ENCODE results near the gene C20orf202.

C20orf202 gene

DNA sequence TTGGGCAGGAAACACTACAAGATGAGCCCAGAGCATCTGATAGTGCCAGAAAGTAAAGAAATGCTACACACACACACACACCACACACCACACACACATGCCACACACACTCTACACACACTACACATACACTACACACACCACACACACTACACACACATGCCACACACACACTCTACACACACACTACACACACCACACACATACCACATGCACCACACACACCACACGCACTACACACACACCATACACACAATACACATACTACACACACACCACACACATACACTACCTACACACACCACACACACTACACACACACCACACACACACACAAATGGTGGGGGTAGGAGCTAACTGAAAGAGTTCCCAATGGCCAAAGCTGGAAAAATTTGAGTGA, 14.9 kb upstream of the C20orf202 start:
- no peak for TF ChIP-seq GATA1 (IDR thresholded peaks at IDR 0.05; ENCODE audit: low read depth, low read length)
- no peak for TF ChIP-seq POLR2A (IDR thresholded peaks at IDR 0.05; ENCODE audit: low read length)
- DNase-seq: no peak

DNA sequence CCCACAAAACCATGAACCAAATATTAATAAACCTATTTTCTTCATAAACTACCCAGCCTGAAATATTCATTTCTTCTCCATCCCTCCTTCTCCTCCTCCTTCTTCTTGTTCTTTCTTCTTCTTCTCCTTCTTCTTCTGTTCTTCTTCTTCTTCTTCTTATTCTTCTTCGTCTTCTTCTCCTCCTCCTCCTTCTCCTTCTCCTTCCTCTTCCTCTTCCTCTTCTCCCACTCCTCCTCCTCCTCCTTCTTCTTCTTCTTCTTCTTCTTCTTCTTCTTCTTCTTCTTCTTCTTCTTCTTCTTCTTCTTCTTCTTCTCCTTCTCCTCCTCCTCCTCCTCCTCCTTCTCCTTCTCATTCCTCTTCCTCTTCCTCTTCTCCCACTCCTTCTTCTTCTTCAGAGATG, 13.4 kb upstream of the C20orf202 start:
- no peak for TF ChIP-seq POLR2A (IDR thresholded peaks at IDR 0.05; ENCODE audit: low read length)
- TF ChIP-seq GATA1 (IDR thresholded peaks at IDR 0.05; ENCODE audit: low read depth, low read length): no peak
- no peak for DNase-seq

GRCh38 chr20:1190847-1191246, 12.4 kb upstream of the C20orf202 start:
- TF ChIP-seq GATA1 (IDR thresholded peaks at IDR 0.05; ENCODE audit: low read depth, low read length) (no peak), POLR2A (IDR thresholded peaks at IDR 0.05; ENCODE audit: low read length) (no peak)
- DNase-seq: peak; percentile 45 to 77

- no peak for TF ChIP-seq GATA1 (IDR thresholded peaks at IDR 0.05; ENCODE audit: low read depth, low read length)
- TF ChIP-seq POLR2A (IDR thresholded peaks at IDR 0.05; ENCODE audit: low read length): no peak
- no peak for DNase-seq
Measured at GRCh38 chr20:1191299-1191698, 12.0 kb upstream of the C20orf202 start.

DNA sequence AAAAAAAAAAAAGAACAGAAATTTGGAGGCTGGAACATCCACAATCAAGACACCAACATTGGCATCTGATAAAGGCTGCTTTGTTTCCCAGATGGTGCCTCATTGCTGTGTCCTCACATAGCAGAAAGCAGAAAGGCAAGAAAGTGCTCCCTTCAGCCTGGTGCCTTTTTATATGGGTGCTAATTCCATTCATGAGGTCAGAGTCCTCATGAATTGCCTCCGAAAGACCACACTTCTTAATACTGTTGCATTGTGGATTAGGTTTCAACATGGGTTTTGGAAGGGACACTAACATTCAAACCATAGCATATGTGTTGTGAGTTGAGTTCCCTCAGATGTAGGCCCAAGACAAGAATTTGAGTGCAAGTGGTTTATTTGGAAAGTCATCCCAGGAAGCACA, 8.0 kb upstream of the C20orf202 start:
- no peak for DNase-seq
- TF ChIP-seq GATA1 (IDR thresholded peaks at IDR 0.05; ENCODE audit: low read depth, low read length) (no peak), POLR2A (IDR thresholded peaks at IDR 0.05; ENCODE audit: low read length) (no peak)

DNA sequence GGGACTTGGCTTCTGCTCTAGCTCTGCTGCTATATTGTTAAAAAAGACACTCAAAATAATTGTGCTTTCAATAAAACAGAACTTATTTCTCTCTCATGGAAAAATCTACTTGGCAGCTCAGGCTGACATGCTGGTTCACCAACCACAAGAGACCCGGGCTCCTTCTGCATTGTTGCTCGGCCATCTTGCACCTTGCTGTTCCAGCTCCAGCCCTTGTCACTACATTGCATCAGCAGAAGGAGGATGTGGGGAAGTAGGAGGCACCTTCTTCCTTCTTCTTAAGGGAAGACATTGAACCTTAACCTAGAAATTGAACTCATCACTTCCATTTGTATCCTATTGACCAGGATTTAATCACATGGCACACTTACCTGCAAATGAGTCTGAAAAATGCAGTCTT, 6.6 kb upstream of the C20orf202 start:
- TF ChIP-seq GATA1 (IDR thresholded peaks at IDR 0.05; ENCODE audit: low read depth, low read length): no peak
- TF ChIP-seq POLR2A (IDR thresholded peaks at IDR 0.05; ENCODE audit: low read length): no peak
- no peak for DNase-seq

- TF ChIP-seq POLR2A (IDR thresholded peaks at IDR 0.05; ENCODE audit: low read length): no peak
- no peak for TF ChIP-seq GATA1 (IDR thresholded peaks at IDR 0.05; ENCODE audit: low read depth, low read length)
- no peak for DNase-seq
Measured at GRCh38 chr20:1197801-1198200, 5.5 kb upstream of the C20orf202 start.

GRCh38 chr20:1198751-1199150, 4.5 kb upstream of the C20orf202 start:
- no peak for DNase-seq
- TF ChIP-seq GATA1 (IDR thresholded peaks at IDR 0.05; ENCODE audit: low read depth, low read length) (no peak), POLR2A (IDR thresholded peaks at IDR 0.05; ENCODE audit: low read length) (no peak)

DNA sequence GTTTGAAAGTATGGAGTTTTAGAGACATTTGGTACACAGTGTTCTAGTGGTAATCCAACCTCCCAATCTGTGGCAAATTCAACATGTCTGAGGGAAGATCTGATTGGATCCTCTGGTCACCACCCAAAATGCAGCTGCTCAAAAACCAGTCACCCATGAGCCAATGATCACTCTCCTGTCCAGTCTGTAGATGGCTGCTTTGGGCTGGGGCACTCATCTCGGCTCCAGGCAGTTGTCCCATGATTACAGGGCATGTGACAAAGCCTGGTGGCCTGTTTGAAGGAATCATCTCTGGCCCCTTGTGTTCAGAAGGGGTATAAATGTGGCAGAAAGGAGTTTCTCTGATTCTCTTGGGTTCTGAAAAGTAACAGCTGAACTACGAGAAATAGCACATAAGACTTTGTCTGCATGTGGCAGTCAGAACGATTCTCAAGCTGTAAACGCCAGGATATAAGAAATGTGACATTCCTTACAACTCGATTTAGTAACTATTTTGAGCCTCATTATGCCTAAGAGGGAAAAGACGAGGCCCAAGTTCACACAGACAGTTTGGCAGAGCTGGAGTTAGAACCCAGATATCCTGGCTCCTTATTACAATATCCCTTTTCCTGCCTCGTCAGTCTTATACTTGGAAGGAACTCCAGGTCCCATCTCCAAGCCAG, 3.9 kb upstream of the C20orf202 start:
- DNase-seq: no peak
- no peak for TF ChIP-seq POLR2A (IDR thresholded peaks at IDR 0.05; ENCODE audit: low read length)
- no peak for TF ChIP-seq GATA1 (IDR thresholded peaks at IDR 0.05; ENCODE audit: low read depth, low read length)

DNA sequence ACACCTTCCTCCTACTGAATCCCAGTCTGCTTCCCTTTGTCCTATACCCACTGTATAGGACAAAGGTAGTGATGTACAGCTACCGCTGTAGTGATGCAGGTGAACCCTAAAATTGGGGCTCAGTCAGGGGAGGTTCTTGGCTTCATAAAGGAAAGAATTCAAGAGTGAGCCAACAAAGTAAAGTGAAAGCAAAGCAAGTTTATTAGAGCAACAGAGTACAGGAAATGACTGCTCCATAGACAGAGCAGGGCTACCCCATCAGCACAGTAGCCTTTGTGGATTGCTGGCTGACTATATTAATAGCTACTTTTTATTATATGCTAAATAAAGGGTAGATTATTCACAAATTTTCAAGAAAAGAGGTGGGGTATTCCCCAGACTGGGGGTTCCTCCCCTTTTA, 3.3 kb upstream of the C20orf202 start:
- no peak for DNase-seq
- TF ChIP-seq GATA1 (IDR thresholded peaks at IDR 0.05; ENCODE audit: low read depth, low read length) (no peak), POLR2A (IDR thresholded peaks at IDR 0.05; ENCODE audit: low read length) (no peak)

- no peak for DNase-seq
- TF ChIP-seq GATA1 (IDR thresholded peaks at IDR 0.05; ENCODE audit: low read depth, low read length) (no peak), POLR2A (IDR thresholded peaks at IDR 0.05; ENCODE audit: low read length) (no peak)
Measured at GRCh38 chr20:1203630-1204029, 376 bp downstream of the C20orf202 start.

- DNase-seq: no peak
Measured at GRCh38 chr20:1204113-1204512, 859 bp downstream of the C20orf202 start.

DNA sequence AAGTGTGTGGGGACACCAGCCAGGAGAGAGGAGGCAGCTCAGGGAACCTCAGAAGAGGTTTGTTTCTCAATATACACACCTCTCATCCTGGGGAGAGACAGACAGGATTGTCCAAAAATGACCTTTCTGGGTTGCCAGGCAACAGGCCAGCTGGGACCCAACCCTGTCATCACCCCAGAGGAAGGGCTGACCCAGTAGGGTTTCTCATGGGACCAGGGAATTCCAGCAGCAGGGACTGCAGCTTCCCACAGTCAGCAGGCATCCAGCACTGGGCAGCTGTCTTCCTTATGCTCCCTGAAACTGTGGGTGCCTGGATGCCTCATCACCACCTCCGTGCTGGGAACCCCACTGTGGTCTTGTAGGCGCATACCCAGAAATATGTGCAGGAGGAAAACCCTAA, 1.3 kb downstream of the C20orf202 start:
- DNase-seq: no peak
- TF ChIP-seq GATA1 (IDR thresholded peaks at IDR 0.05; ENCODE audit: low read depth, low read length) (no peak), POLR2A (IDR thresholded peaks at IDR 0.05; ENCODE audit: low read length) (no peak)

More at GRCh38 chr20:1204113-1204512, 859 bp downstream of the C20orf202 start:
- TF ChIP-seq POLR2A (IDR thresholded peaks at IDR 0.05; ENCODE audit: low read length) (no peak), GATA1 (IDR thresholded peaks at IDR 0.05; ENCODE audit: low read depth, low read length) (no peak)

DNA sequence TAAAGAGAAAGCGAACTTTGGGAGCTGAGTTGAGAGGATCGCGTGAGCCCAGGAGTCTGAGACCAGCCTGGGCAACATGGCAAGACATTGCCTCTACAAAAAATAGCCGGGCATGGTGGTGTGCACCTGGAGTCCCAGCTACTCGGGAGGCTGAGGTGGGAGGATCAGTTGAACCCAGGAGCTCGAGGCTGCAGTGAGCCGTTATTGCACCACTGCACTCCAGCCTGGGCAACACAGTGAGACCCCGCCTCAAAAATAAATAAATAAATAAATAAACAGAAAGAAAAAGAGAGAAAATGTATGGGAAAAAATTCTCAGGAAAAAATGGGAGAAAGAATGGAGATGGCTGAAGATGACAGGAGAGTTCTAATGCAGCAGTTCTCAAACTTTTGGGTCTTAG, 2.5 kb downstream of the C20orf202 start:
- no peak for DNase-seq
- TF ChIP-seq GATA1 (IDR thresholded peaks at IDR 0.05; ENCODE audit: low read depth, low read length) (no peak), POLR2A (IDR thresholded peaks at IDR 0.05; ENCODE audit: low read length) (no peak)

DNA sequence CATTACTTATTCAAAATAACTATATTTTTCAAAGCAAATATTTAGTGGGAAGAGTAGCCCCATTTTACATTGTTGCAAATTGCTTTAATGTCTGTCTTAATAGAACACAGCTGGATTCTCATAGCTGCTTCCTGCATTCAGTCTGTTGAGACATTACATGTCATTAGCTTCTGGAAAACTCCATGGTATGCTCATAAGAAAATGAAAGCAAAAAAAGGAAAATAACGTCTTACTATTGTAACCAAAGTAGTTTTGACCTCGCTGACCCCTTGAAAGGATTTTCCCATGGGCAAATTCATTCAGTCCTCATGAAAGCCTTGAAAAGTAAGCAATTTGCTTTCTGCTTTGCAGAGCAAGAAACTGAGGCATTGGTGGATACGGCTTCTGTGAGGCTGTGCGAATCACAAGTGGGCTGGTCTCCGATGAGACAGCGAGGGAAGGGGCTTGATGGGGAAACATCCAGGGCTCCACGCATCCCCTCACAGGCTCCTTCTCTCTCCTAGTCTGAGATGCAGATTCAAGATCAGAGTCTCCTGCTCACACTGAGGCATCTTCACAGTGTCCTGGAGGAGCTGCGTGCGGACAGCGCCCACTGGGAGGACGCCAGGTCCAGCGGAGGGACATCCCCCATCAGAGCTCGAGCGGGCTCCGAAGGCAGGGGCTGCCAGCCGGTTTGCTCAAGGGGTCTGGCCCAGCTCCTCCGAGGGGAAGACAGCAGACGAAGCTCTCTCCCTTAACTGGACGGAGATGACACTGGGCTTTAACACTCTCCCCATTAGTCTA, 3.3 kb downstream of the C20orf202 start:
- TF ChIP-seq POLR2A (IDR thresholded peaks at IDR 0.05; ENCODE audit: low read length) (no peak), GATA1 (IDR thresholded peaks at IDR 0.05; ENCODE audit: low read depth, low read length) (no peak)
- DNase-seq: no peak
